HG02623 (cell line): ENCODE measurements around the gene C11orf24.
A peak's percentile ranks its signal among the peaks of the same experiment; 100 is the strongest.
"Not testable (repeated sequence)": the region's sequence is repeated elsewhere in the genome, so short reads cannot be mapped to it uniquely, and the experiment has no call there.

Source experiments
- ATAC-seq: cut with Tn5 transposase; IDR thresholded peaks from one replicate; pipeline ENCODE4 v1.9.1; 2021; ENCODE audit warnings: moderate library complexity; ENCODE audit not compliant: unreplicated experiment

C11orf24 gene

DNA sequence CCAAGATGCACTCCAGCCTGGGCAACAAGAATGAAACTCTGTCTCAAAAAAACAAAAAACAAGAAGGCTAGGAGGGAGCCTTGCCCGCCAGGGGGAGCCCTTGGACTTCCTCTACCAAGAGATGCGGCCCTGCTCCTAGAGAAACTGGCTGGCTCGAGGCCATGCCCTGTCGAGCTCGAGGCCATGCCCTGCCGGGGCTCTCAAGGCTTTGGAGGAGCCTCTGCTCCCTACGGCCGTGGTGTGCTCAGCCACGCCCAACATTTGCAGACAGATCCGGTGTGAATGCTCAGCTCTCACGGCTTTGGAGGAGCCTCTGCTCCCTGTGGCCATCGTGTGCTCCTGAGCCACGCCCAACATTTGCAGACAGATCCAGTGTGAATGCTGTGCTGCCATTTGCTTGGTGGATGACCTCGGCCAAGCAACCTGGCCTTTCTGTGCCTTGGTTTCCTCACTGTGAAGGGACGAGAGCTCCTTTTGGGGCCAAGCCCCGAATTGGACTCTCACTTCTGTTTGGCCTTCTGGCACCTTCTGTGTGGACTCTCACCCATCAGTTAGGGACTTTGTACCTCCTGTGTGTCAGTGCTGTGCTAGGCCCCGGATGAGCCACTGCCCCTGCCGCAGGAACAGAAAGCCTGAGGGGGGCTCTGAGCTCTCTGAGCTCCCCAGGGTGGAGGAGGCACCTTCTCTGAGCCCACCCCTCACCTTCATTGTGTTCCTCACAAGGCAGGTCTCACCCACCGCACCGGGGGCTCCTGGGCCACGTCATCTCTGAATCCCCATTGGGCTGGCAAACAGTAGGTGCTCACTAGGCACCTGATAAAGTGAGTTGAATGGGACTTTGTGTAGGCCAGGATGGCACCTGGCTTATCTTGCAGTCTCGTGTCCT, 14.1 kb downstream of the C11orf24 start:
- no peak for ATAC-seq

GRCh38 chr11:68256331-68256741, 15.4 kb downstream of the C11orf24 start:
- no peak for ATAC-seq

GRCh38 chr11:68255526-68255925, 16.2 kb downstream of the C11orf24 start:
- no peak for ATAC-seq

DNA sequence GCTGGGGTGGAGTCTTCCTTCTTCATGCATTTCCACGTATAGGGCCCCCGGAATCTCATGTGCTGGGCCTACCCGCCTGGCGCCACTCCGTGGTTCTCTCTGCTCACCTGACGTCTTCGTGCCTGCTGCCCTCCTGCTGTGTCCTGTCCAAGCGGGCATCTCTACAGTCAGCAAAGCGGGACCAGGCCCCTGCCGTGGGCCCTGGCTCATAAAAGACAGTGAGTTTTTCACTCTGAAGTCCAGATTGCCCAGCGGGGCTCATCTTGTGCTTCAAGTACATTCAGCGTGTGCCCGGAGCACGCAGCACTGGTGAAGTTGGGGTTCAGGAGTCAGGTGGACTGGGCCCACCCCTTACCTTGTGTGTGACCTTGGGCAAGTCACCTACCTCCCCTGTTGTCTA, 17.4 kb downstream of the C11orf24 start:
- ATAC-seq = no peak

DNA sequence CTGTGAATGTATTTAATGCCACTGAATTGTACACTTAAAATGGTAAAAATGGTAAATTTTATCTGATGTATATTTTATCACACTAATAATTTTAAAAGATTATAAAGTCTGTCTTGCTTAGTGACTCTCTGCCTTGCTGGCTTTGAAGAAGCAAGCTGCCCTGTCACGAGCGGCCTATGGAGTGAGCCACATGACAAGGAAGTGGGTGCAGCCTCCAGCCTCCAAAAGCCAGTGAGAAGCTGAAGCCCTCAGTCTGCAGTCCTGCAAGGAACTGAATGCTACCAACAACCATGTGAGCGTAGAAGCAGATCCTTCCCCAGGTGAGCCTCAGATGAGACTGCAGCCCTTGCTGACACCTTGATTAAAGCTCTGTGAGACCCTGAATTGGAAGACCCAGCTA, 20.0 kb downstream of the C11orf24 start:
- ATAC-seq = no peak

DNA sequence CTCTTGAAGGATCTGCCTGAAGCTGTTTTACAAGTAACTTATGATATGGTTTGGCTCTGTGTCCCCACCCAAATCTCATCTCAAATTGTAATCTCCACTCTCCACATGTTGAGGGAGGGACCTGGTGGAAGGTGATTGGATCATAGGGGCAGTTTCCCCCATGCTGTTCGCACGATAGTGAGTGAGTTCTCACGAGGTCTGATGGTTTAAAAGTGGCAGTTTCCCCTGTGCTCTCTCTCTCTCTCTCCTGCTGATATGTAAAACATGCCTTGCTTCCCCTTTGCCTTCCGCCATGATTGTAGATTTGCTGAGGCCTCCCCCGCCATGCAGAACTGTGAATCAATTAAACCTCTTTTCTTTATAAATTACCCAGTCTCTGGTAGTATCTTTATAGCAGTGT, 26.9 kb downstream of the C11orf24 start:
- ATAC-seq = not testable (repeated sequence)

DNA sequence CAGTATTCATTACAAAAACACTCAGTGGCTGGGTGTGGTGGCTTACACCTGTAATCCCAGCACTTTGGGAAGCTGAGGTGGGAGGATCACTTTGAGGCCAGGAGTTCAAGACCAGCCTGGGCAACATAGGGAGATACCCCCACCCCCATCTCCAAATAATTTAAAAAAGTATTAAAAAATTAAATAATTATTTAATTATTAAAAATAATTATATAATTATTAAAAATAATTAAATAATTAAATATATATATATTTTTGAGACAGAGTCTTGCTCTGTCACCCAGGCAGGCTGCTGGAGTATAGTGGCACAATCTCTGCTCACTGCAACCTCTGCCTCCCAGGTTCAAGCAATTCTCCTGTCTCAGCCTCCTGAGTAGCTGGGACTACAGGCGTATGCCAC, 27.9 kb downstream of the C11orf24 start:
- not testable (repeated sequence) for ATAC-seq

DNA sequence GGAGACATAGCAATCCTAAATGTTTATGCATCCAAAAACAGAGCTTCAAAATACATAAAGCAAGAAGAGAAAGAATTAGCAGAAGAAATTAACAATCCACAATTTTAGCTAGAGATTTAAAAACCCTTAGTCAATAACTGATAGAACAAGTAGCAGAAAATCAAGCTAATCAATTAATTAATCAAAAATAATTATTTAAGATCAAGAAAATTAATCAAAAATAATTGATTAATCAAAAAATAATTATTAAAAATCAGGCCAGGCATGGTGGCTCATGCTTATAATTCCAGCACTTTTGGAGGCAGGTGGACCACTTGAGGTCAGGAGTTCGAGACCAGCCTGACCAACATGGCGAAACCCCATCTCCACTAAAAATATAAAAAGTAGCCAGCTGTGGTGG, 29.2 kb downstream of the C11orf24 start:
- no peak for ATAC-seq

- no peak for ATAC-seq
Measured at GRCh38 chr11:68231621-68232020, 40.2 kb downstream of the C11orf24 start.

DNA sequence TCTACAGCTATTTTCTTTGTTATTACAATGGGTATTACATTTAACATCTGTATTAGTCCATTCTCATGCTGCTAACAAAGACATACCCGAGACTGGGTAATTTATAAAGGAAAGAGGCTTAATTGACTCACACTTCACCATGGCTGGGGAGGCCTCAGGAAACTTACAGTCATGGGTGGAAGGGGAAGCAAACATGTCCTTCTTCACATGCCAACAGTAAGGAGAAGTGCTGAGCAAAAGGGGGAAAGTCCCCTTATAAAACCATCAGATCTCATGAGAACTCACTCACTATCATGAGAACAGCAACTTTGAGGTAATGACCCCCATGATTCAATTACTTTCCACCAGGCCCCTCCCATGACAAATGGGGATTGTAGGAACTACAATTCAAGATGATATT, 42.2 kb downstream of the C11orf24 start:
- no peak for ATAC-seq

DNA sequence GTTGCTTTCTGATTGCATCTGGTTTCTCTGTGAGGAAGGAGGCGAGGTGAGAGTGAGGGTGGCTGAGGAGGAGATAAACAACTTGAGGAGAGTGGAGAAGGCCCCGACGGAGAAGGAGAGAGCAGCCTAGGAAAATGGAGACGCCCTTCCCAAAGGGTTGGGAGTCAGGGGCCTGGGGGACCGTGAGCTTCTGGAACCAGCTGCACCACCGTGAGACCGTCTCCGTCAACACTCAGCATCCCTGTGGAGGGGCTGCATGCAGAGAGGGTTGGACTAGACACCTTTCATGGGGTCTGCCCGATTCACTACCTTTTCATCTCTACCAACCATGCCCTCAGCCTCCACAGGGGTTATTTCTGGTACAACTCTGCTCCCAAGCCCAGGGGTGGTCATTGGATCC, 45.4 kb downstream of the C11orf24 start:
- ATAC-seq = no peak

DNA sequence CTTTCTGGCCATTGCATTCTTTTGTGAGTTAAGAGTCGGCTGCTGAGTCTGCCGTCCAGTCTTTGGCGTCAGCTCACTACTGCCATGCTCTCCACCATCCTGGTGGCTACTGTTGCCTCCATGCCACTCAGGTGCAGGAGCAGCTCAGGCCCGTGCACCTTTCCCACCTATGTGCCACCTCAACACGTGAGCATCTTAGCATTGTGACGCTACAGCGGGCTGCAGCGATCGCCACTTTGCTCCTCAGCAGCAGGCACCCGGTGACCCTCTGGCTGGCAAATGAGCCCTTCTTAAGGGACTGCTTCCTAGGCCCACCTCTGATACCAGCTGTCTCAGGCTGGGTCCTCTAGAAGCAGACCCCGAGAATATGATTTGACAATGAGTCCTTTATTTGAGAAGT, 47.2 kb downstream of the C11orf24 start:
- no peak for ATAC-seq

DNA sequence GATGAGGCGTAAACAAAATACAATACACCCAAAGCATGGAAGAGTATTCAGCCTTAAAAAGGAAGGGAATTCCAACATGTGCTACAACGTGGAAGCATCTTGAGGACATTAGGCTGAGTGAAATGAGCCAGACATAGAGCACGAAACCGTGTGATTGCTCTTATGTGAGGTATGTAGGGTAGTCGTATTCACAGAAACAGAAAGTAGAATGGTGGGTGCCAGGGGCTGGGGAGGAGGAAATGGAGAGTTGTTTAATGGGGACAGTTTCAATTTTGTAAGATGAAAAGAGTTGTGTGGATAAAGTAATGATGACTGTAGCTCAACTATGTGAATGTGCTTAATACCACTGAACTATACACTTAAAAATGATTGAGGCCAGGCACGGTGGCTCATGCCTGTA, 48.5 kb downstream of the C11orf24 start:
- ATAC-seq = no peak

DNA sequence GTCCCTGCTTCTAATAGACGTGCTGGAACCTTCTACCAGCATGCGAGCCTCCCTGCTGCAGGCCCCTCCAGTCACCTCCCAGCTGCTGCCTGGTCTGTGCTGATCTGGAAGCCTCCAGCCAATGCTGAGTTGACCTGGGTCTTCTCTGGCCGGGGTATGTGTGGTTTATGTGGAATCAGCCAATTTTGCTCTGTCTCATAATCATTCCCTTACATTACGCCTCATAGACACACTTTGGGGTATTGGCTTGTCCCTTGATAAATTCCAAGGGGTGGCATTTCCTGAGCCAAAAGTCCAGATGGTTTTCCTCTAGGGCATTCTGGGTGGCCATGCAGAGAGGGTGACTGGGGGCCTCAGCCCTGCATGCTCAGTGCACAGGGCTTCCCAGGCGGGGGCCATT, 50.4 kb downstream of the C11orf24 start:
- no peak for ATAC-seq

DNA sequence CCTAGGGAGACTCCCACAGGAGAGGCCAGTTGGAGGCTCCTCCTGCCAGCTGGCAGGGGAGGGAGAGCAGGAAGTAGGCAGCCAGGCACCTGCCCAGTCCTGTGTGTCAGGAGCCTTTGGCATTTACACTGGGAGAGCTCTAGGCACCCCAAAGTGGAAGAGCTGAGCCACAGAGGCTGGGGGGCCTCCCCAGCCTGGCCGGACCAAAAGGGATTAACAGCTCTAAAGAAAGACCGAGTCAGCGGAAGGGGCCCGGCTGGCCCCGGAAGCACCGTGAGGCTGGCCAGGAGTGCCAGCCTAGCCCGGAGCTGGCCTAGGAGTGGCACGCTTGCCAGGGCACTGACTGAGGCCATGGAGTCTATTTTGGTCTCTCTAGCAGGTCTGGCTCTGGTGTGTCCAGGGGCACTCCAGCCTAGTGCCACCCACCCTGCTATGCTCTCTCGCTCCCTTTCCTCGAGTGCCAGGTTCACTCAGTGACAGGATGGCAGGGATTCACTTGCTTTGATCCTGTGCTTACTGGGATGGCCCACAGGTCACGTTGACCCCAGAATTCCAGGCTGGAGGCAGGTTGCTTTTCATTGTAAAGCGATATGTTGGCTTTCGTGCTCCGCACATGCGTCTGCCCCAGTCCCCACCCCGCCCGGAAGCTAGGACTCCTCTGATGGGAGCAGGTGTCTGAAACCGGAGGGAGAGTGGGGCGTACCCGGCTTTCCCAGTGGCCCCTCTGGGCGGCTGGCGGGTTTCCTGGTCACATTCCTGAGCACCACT, 55.4 kb downstream of the C11orf24 start:
- ATAC-seq = no peak

- no peak for ATAC-seq
Measured at GRCh38 chr11:68215524-68216170, 56.1 kb downstream of the C11orf24 start.

DNA sequence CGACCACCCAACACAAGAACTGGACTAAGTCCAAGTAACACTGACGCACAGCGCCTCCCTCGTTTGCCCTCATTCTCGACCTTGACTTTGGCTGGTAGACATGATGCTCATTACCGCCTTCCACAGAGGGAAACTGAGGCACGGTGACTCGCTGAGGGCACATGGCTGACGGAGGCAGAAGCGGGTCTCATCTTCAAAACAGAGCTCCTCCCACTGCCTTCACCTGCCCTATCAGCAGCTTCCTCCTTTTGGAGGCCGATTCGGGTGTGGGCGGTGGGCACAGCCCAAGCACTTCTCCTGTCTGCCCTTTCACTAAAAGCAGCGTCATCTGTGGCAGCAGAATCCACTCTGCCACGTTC, 56.7 kb downstream of the C11orf24 start:
- no peak for ATAC-seq

- no peak for ATAC-seq
Measured at GRCh38 chr11:68214173-68215086, 57.3 kb downstream of the C11orf24 start.

DNA sequence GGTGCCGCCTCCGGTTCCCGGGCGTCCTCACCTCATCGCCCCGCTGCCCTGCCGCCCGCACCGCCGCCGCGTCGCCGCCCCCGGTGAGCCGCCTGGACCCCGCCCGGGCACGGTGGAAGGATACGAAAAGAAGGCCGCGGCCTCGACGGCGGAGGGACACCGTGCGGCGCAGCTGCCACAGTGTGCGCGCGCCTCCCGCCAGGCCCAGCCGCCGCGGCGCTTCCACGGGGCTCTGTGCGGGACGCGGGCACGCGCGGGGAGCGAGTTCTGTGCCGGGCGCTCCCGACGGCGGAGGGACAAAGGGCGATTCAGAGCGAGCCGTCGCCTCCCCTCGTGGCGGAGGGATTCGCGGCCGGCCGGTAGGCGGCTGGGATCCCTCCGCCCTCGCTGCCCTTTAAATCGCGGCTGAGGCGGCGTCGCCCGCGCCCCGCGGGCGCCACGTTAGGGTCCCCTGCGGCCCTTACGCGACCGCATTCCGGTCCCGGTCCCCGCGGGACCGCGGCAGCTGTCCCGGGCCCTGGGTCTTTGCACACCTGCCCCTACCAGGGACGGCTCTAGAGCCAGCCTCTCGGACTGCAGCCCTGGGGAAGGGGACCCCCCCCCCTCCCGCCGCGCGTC, 58.1 kb downstream of the C11orf24 start:
- peak; percentile 36 for ATAC-seq

GRCh38 chr11:68213135-68213515, 58.6 kb downstream of the C11orf24 start, which contains the start of gene KMT5B:
KMT5B (minus strand) TSS chr11:68213296; CDS start chr11:68190076, 23,220 bp downstream.
- ATAC-seq = peak; percentile 22
